Measurements from ENCODE around the gene GNA15. TPM values are rescaled to one million over a fixed set of nuclear protein-coding genes. Genes with fewer than 3 reads are reported as not detected.

The GNA15 gene
- polyA plus RNA-seq, 3 donors: 38.7 to 45.0 (median 41.3) TPM

GRCh38 chr19:3142292-3142670 is 6.4 kb downstream of the GNA15 start:
- no CpG with 5 or more reads among the region's 6 CpGs for WGBS (ENCODE audit: insufficient coverage)
- H2AFZ ChIP-seq (ENCODE audit: insufficient read depth, low read depth, low read length, poor library complexity, severe bottlenecking): no peak overlapping the region
- Mint-ChIP-seq H3K9me3 (peaks cover 0 to 2% (median 0%) of the 10 kb centered on the region in 7 donors), H3K4me3 (peak overlapping the region; percentile 66 to 73), H3K27me3 (ENCODE audit: low read depth in 3 of 3) (peaks cover 0 to 2% (median 0%) of the 10 kb centered on the region in 3 donors), H3K27ac (peak overlapping the region; percentile 99 to 100 (median 100)), H3K36me3 (peaks cover 13 to 23% of the 10 kb centered on the region in 2 donors), H3K4me1 (peaks cover 62% of the 10 kb centered on the region)
- H3K36me3 ChIP-seq (replicated peaks in 1 of 2; ENCODE audit: control insufficient read depth in 1 of 2, insufficient read depth in 2 of 2, low read length in 2 of 2): no peaks in the 10 kb centered on the region
- peak overlapping the region; percentile 93 to 99 for H3K27ac ChIP-seq (ENCODE audit: low read depth in 1 of 2, low read length in 2 of 2)
- peak in 2 of 3 donors; percentile 93 to 95 for DNase-seq
- H3K27me3 ChIP-seq (ENCODE audit: control insufficient read depth in 2 of 2, insufficient read depth in 2 of 2, low read length in 2 of 2): no peaks in the 10 kb centered on the region
- peaks cover 22% of the 10 kb centered on the region for H4K20me1 ChIP-seq (ENCODE audit: insufficient read depth, low read length)
- no peaks in the 10 kb centered on the region for H3K9me3 ChIP-seq (replicated peaks in 1 of 2; ENCODE audit: control insufficient read depth in 1 of 2, insufficient read depth in 1 of 2, low read length in 2 of 2)
- H3K4me3 ChIP-seq (replicated peaks in 1 of 3; ENCODE audit: low read depth in 2 of 3, low read length in 3 of 3): peak overlapping the region in 1 of 3 experiments; percentile 42
- intact Hi-C loops (cut with micrococcal nuclease): loop anchor here in 1 of 2 donors (1.0 to 5.0 kb wide), 2 partner anchors 9 to 35 kb away; partner anchors contain the start of gene S1PR4
- peaks cover 75 to 76% of the 10 kb centered on the region in 2 donors for H3K4me1 ChIP-seq (ENCODE audit: control insufficient read depth in 1 of 2, insufficient read depth in 2 of 2, low read length in 2 of 2)
- peak overlapping the region; percentile 47 for H3K4me2 ChIP-seq (replicated peaks; ENCODE audit: extremely low read depth, low read length, poor library complexity, severe bottlenecking)
- peaks cover 63% of the 10 kb centered on the region for H3K79me2 ChIP-seq (ENCODE audit: insufficient read depth, low read length)
- H3K9ac ChIP-seq (ENCODE audit: insufficient read depth, low read length, poor library complexity, severe bottlenecking): peak overlapping the region; percentile 79
- no peak for TF ChIP-seq CTCF (IDR thresholded peaks at IDR 0.05)

GRCh38 chr19:3142781-3143337 is 7.0 kb downstream of the GNA15 start:
- WGBS (ENCODE audit: insufficient coverage): 78% methylated on average over 3 of the region's 11 CpGs
- Histone ChIP-seq H3K4me3 (replicated peaks in 1 of 3; ENCODE audit: low read depth in 2 of 3, low read length in 3 of 3) (peak overlapping the region in 1 of 3 experiments; percentile 42), H4K20me1 (ENCODE audit: insufficient read depth, low read length) (peaks cover 20% of the 10 kb centered on the region), H3K9me3 (replicated peaks in 1 of 2; ENCODE audit: control insufficient read depth in 1 of 2, insufficient read depth in 1 of 2, low read length in 2 of 2) (no peaks in the 10 kb centered on the region), H3K36me3 (replicated peaks in 1 of 2; ENCODE audit: control insufficient read depth in 1 of 2, insufficient read depth in 2 of 2, low read length in 2 of 2) (peaks cover 0 to 3% of the 10 kb centered on the region in 2 donors), H3K79me2 (ENCODE audit: insufficient read depth, low read length) (peaks cover 61% of the 10 kb centered on the region), H3K27ac (ENCODE audit: low read depth in 1 of 2, low read length in 2 of 2) (peak overlapping the region; percentile 93 to 99), H3K9ac (ENCODE audit: insufficient read depth, low read length, poor library complexity, severe bottlenecking) (peak overlapping the region; percentile 79), H3K4me2 (replicated peaks; ENCODE audit: extremely low read depth, low read length, poor library complexity, severe bottlenecking) (peak overlapping the region; percentile 47), H3K4me1 (ENCODE audit: control insufficient read depth in 1 of 2, insufficient read depth in 2 of 2, low read length in 2 of 2) (peaks cover 70% of the 10 kb centered on the region in 2 donors), H2AFZ (ENCODE audit: insufficient read depth, low read depth, low read length, poor library complexity, severe bottlenecking) (no peak overlapping the region), H3K27me3 (ENCODE audit: control insufficient read depth in 2 of 2, insufficient read depth in 2 of 2, low read length in 2 of 2) (no peaks in the 10 kb centered on the region)
- peak; percentile 67 to 76 (median 70) for DNase-seq
- peak overlapping the region; percentile 66 to 73 for H3K4me3 Mint-ChIP-seq
- H3K4me1 Mint-ChIP-seq: peaks cover 58% of the 10 kb centered on the region
- peaks cover 0 to 2% (median 0%) of the 10 kb centered on the region in 7 donors for H3K9me3 Mint-ChIP-seq
- H3K36me3 Mint-ChIP-seq: peaks cover 13 to 27% of the 10 kb centered on the region in 2 donors
- peaks cover 0 to 2% (median 0%) of the 10 kb centered on the region in 3 donors for H3K27me3 Mint-ChIP-seq (ENCODE audit: low read depth in 3 of 3)
- intact Hi-C loops (cut with micrococcal nuclease): loop anchor here in 1 of 2 donors (1.0 to 5.0 kb wide), 2 partner anchors 10 to 34 kb away; partner anchors contain the start of gene S1PR4
- peak overlapping the region; percentile 99 to 100 (median 100) for H3K27ac Mint-ChIP-seq
- no peak for TF ChIP-seq CTCF (IDR thresholded peaks at IDR 0.05)
